ENCODE results near the gene NEUROG1. TPM values are rescaled to one million over a fixed set of nuclear protein-coding genes. Genes with fewer than 3 reads are reported as not detected.

NEUROG1 gene
- polyA plus RNA-seq, 1 donor from 2014 or later = not detected

- Histone ChIP-seq H3K9me2 (ENCODE audit: insufficient read depth, low read length) (no peaks in the 10 kb centered on the region), H3K79me2 (replicated peaks; ENCODE audit: insufficient read depth, low read length) (no peaks in the 10 kb centered on the region), H3K4me3 (ENCODE audit: low read length) (no peak overlapping the region), H3K4me2 (ENCODE audit: low read length) (no peak overlapping the region), H3K27me3 (ENCODE audit: insufficient read depth, low read depth, low read length) (peaks cover 14% of the 10 kb centered on the region), H3K9ac (ENCODE audit: low read length) (no peak overlapping the region), H3K36me3 (ENCODE audit: insufficient read depth, low read length) (no peaks in the 10 kb centered on the region), H2AFZ (ENCODE audit: low read depth, low read length) (no peak overlapping the region), H3F3A (ENCODE audit: insufficient read depth, low read length, poor library complexity, severe bottlenecking) (no peaks in the 10 kb centered on the region), H4K20me1 (ENCODE audit: insufficient read depth) (no peaks in the 10 kb centered on the region), H3K27ac (ENCODE audit: low read length) (no peak overlapping the region), H3K9me3 (ENCODE audit: low read length) (no peaks in the 10 kb centered on the region)
- TF ChIP-seq RAD21 (conservative IDR thresholded peaks at IDR 0.05) (no peak), CTCF (IDR thresholded peaks at IDR 0.05; ENCODE audit: poor library complexity, severe bottlenecking) (no peak), MXI1 (conservative IDR thresholded peaks at IDR 0.05; ENCODE audit: poor library complexity, severe bottlenecking) (no peak), POLR2AphosphoS5 (IDR thresholded peaks at IDR 0.05) (no peak), EZH2 (IDR thresholded peaks at IDR 0.05; ENCODE audit: borderline replicate concordance, insufficient read depth, low read length, poor library complexity, severe bottlenecking) (no peak)
Observed at GRCh38 chr5:135514116-135514515, 21.6 kb downstream of the NEUROG1 start.

- no peak for TF ChIP-seq MXI1 (conservative IDR thresholded peaks at IDR 0.05; ENCODE audit: poor library complexity, severe bottlenecking)
- no peak for TF ChIP-seq POLR2AphosphoS5 (IDR thresholded peaks at IDR 0.05)
- no peak for TF ChIP-seq REST (IDR thresholded peaks at IDR 0.05; ENCODE audit: borderline replicate concordance)
- TF ChIP-seq EP300 (conservative IDR thresholded peaks at IDR 0.05; ENCODE audit: poor library complexity, severe bottlenecking) = no peak
- TF ChIP-seq SMC3 (conservative IDR thresholded peaks at IDR 0.05; ENCODE audit: poor library complexity) = no peak
- no peak for TF ChIP-seq RAD21 (conservative IDR thresholded peaks at IDR 0.05)
- no peak for TF ChIP-seq CTCF (IDR thresholded peaks at IDR 0.05; ENCODE audit: poor library complexity, severe bottlenecking)
- TF ChIP-seq EZH2 (IDR thresholded peaks at IDR 0.05; ENCODE audit: borderline replicate concordance, insufficient read depth, low read length, poor library complexity, severe bottlenecking) = no peak
- TF ChIP-seq TAF1 (IDR thresholded peaks at IDR 0.05; ENCODE audit: low read depth) = no peak
- Histone ChIP-seq H3K27ac (ENCODE audit: low read length) (no peak overlapping the region), H3K27me3 (ENCODE audit: insufficient read depth, low read depth, low read length) (peaks cover 25% of the 10 kb centered on the region), H3F3A (ENCODE audit: insufficient read depth, low read length, poor library complexity, severe bottlenecking) (peaks cover 3% of the 10 kb centered on the region), H3K9me3 (ENCODE audit: low read length) (no peaks in the 10 kb centered on the region), H3K9me2 (ENCODE audit: insufficient read depth, low read length) (no peaks in the 10 kb centered on the region), H3K4me3 (ENCODE audit: low read length) (no peak overlapping the region), H3K4me2 (ENCODE audit: low read length) (no peak overlapping the region), H3K36me3 (ENCODE audit: insufficient read depth, low read length) (no peaks in the 10 kb centered on the region), H3K9ac (ENCODE audit: low read length) (no peak overlapping the region), H2AFZ (ENCODE audit: low read depth, low read length) (no peak overlapping the region), H3K79me2 (replicated peaks; ENCODE audit: insufficient read depth, low read length) (no peaks in the 10 kb centered on the region), H4K20me1 (ENCODE audit: insufficient read depth) (no peaks in the 10 kb centered on the region)
Observed at GRCh38 chr5:135511761-135512575, 23.8 kb downstream of the NEUROG1 start.
